NCI-H2107 (cell line): Measurements from ENCODE around the gene ZNF592.

Source experiments
- DNase-seq: peaks from one replicate; lab custom pipeline; 2025; lab: John Stamatoyannopoulos, UW

The ZNF592 gene

GRCh38 chr15:84855765-84856164, 107.4 kb downstream of the ZNF592 start:
- DNase-seq, result no peak
